T-helper 17 cell (primary cell): ENCODE results near the gene SPATA20. TPM values are rescaled to one million over a fixed set of nuclear protein-coding genes. Genes with fewer than 3 reads are reported as not detected.

Source experiments
- ATAC-seq: fragments of 150-1000 bp; cut with Tn5 transposase; 2 replicates; pipeline ENCODE4 v1.10.0; 2021; ENCODE audit warnings: mild to moderate bottlenecking, moderate library complexity
- DNase-seq, 3 donors: peaks; one replicate each; pipeline versions ENCODE4 v3.0.0 to v3.0.0-alpha.2; 2020 to 2021
- H3K9me3 ChIP-seq: one replicate; pipeline ENCODE4 v1.7.0; 2013; ENCODE audit warnings: low read length, mild to moderate bottlenecking; ENCODE audit not compliant: control insufficient read depth, poor library complexity, severe bottlenecking
- H3K27ac Mint-ChIP-seq: one replicate; pipeline ENCODE4 v1.8.0; 2022; ENCODE audit warnings: mild to moderate bottlenecking, moderate library complexity, mixed read lengths
- H3K27me3 Mint-ChIP-seq: one replicate; pipeline ENCODE4 v1.8.0; 2022; ENCODE audit warnings: mixed read lengths
- H3K36me3 Mint-ChIP-seq: one replicate; pipeline ENCODE4 v1.8.0; 2022; ENCODE audit warnings: low read depth, mixed read lengths
- H3K4me1 Mint-ChIP-seq: one replicate; pipeline ENCODE4 v1.8.0; 2022; ENCODE audit warnings: mild to moderate bottlenecking, mixed read lengths
- H3K4me3 Mint-ChIP-seq: one replicate; pipeline ENCODE4 v1.8.0; 2022; ENCODE audit warnings: mild to moderate bottlenecking, moderate library complexity, mixed read lengths
- total RNA-seq, 4 donors: library from RNA in 2 of 4; stranded (reverse) in 2 of 4; gene quantifications; one replicate each; pipeline ENCODE4 v1.2.3 and lab custom pipeline; 2022 to 2026

The SPATA20 gene
- total RNA-seq, 2 donors from 2014 or later, result 11.3 to 16.4 TPM

DNA sequence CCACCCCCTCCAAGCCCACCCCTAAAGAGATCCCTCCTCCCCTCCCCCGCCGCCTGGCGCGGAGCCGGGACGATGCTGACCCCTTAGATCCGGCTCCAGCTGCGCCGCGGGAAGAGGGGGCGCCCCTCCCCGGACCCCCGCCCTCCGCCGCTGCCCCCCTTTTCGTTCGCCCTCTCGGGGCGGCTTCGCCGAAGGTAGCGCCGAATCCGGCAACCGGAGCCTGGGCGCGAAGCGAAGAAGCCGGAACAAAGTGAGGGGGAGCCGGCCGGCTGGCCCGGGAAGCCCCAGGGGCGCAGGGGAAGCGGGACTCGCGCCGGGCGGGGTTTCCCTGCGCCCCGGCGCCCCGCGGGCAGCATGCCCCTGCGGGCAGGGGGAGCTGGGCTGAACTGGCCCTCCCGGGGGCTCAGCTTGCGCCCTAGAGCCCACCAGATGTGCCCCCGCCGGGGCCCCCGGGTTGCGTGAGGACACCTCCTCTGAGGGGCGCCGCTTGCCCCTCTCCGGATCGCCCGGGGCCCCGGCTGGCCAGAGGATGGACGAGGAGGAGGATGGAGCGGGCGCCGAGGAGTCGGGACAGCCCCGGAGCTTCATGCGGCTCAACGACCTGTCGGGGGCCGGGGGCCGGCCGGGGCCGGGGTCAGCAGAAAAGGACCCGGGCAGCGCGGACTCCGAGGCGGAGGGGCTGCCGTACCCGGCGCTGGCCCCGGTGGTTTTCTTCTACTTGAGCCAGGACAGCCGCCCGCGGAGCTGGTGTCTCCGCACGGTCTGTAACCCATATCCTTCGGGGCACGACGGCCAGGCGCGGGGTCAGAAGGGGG lies 14.2 kb downstream of the SPATA20 start:
- Mint-ChIP-seq H3K27me3 (peaks cover 46% of the 10 kb centered on the region), H3K27ac (no peak overlapping the region)
- peak; percentile 22 for ATAC-seq

DNA sequence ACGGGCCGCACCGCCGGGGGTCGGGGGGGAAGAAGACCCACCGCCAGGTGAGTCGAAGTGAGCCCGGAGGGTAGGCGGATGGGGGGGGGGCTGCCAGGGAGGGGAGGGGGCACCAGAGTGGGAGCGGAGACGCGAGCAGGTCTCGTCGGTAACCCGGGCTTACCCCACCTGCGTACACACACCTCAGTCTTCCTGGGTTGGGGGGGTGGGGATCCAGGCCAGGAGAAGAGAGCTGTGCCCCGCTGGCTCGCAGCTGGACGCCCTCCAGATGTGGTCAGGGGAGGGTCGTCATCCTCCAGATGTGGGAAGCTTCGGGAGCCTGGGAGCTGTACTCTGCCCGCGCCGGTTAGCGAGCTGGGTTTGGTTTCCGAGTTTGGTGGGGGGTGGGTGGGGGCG lies 14.8 kb downstream of the SPATA20 start:
- Mint-ChIP-seq H3K4me1 (peaks cover 28% of the 10 kb centered on the region), H3K27me3 (peaks cover 52% of the 10 kb centered on the region), H3K27ac (peak overlapping the region; percentile 70), H3K36me3 (no peaks in the 10 kb centered on the region), H3K4me3 (peak overlapping the region; percentile 78)
- H3K9me3 ChIP-seq, result no peaks in the 10 kb centered on the region
- DNase-seq (no peak), ATAC-seq (no peak)

More for the DNA sequence above, 14.2 kb downstream of the SPATA20 start:
- peak in 2 of 3 donors; percentile 30 to 32 for DNase-seq
- H3K9me3 ChIP-seq, result no peaks in the 10 kb centered on the region
- peak overlapping the region; percentile 78 for H3K4me3 Mint-ChIP-seq
- peaks cover 26% of the 10 kb centered on the region for H3K4me1 Mint-ChIP-seq
- H3K36me3 Mint-ChIP-seq, result no peaks in the 10 kb centered on the region

DNA sequence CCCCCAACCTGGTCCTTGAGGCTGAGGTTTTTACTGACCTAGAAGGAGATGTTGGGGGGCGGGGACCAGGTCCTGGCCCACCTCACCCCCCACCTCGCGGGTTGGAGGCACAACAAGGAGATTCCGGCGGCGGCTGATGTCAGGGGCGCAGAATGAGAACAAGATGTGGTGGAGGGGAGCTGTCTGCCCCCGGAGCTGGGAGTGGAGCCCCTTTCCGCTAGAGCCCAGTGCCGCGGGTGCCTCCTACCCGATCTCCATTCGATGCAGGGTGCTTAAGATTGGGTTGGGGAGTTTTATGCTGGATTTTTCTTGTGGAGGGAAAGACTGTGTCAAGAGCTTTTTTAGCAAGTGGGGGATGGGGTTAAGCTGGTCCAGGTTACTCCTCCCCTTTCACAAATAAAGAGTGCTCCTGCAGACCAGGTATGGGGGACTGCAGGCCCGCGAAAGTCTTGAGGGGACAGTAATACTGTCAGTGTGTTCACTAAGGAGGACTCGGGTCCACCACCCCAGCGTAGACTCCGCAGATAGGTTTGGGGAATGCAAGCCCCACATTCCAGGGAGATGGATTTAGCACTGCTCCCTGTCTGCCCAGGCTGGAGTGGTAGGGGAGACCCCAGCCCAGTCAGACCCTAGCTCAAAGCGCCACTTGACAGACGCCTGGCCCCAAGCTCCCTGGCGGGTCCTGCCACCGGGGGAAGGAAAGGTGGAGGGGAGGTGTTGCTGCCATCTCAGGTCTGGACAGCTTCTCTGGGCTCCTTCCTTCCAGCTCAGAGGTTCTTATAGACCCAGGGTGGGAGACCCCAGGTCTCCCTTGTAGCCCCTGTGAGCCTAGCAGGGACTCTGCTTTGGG lies 15.5 kb downstream of the SPATA20 start:
- H3K4me1 Mint-ChIP-seq, result peaks cover 28% of the 10 kb centered on the region
- peaks cover 54% of the 10 kb centered on the region for H3K27me3 Mint-ChIP-seq
- no peaks in the 10 kb centered on the region for H3K9me3 ChIP-seq
- no peaks in the 10 kb centered on the region for H3K36me3 Mint-ChIP-seq
- no peak for ATAC-seq
- DNase-seq, result peak in 1 of 3 donors; percentile 24
- H3K27ac Mint-ChIP-seq, result peak overlapping the region; percentile 70
- peak overlapping the region; percentile 78 for H3K4me3 Mint-ChIP-seq

DNA sequence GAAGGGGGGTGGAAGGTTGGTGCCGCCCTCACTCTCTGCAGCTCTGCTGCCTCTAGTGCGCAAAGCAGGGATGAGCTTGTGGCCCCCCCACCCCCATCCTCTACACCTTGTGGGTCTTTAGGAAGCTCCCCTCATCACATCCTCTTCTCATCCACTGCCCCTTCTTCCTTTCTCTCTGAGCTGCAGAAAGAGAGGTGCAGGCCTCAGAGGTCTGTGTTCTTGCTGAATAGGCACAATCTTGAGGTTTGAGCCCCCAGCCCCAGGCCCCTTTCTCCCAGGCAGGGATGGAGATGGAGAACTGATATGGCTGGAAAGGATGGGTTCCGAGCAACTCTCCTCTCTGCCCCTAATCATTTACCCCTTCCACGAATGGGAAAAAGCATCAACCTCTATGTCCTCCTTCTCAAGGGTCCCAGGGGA lies 16.1 kb downstream of the SPATA20 start:
- no peak for ATAC-seq
- Mint-ChIP-seq H3K27me3 (peaks cover 56% of the 10 kb centered on the region), H3K4me3 (no peak overlapping the region), H3K4me1 (peaks cover 28% of the 10 kb centered on the region), H3K27ac (no peak overlapping the region), H3K36me3 (no peaks in the 10 kb centered on the region)
- no peaks in the 10 kb centered on the region for H3K9me3 ChIP-seq
- no peak for DNase-seq

DNA sequence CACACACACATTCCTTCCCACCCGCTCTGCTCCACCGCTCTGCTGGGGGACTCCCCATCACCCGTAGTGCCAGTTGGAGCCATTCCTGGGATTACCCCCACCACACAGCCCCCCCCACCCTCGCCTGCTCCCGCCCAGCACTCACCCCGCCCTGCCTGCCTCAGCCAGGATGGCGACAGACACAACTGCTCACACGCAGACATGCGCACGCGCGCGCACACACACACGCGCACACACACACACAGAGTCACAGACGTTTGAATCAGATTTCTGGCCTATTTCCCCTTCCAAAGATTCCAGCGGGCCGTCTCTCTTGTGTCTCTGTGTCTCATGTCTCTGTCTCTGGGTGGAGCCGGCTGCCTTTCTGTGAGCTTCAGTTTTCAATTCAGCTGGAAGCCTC lies 17.9 kb downstream of the SPATA20 start:
- H3K36me3 Mint-ChIP-seq, result no peaks in the 10 kb centered on the region
- peaks cover 22% of the 10 kb centered on the region for H3K4me1 Mint-ChIP-seq
- ATAC-seq, result no peak
- H3K4me3 Mint-ChIP-seq, result peak overlapping the region; percentile 12
- H3K27ac Mint-ChIP-seq, result peak overlapping the region; percentile 83
- H3K9me3 ChIP-seq, result no peaks in the 10 kb centered on the region
- DNase-seq, result no peak
- peaks cover 44% of the 10 kb centered on the region for H3K27me3 Mint-ChIP-seq

DNA sequence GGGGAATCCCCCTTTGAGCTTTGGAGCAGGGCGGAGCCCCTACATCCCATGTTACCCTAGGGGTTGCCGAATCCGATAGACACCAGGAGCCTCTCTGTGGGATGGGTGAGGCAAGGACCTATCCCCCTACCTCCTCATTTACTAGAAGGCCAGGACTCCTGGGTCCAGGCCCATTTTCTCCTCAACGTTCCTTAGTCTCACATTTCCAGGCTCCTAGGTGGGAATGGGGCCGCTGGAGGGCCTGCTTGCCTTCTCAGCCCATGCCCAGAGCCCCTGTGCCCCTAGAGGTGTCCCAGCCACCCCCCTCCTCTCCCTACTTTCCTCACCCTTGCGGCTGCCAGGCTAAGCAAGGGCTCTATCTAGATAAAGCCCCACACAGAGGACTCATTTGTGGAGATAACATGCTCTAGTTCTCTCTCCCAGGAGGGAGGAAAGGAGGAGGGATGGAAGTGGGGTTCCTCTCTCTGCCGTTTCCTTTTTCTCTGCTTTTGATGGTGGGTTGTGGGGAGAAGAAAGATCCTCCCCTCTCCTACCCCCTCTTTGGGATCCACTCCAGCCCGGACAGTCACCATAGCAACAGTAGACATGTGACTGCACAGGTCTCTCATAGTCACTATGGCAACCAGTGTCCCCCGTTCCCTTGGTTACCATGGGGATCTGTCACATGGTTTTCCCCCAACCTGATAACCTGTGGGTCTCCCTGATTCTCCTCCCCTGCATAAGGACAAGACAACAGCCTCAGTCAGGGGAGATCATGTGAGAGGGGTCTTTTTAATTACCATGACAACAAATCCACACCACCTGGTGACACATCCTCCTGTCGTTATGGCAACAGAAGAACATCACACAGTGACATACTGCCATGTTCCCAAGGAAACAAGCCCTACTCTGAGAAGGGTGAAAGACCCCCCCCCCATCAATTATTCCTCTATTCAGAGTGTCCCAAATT lies 18.7 kb downstream of the SPATA20 start:
- Mint-ChIP-seq H3K36me3 (no peaks in the 10 kb centered on the region), H3K4me1 (peaks cover 18% of the 10 kb centered on the region), H3K4me3 (peak overlapping the region; percentile 12), H3K27ac (peak overlapping the region; percentile 83), H3K27me3 (peaks cover 44% of the 10 kb centered on the region)
- no peaks in the 10 kb centered on the region for H3K9me3 ChIP-seq
- peak; percentile 69 for ATAC-seq
- no peak for DNase-seq

DNA sequence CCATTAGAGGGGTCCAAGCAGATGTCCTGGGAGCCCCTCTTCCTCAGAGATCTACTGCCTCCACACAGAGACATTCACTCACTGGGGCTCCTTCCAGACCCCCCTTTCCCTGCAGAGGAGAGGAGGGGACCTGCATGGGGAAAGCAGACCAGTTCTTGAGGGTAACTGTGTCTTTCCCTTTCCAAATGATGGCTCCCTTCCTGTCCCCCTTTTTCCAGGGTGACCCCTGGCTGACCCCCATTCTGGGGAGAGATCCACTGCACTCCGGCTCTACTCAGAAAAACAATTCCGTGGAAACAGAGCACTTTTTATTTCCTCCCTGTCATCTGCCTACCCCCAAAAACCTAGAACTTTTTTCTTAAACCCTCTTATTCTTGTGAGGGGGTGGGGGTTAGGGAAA lies 19.9 kb downstream of the SPATA20 start:
- H3K27ac Mint-ChIP-seq, result peak overlapping the region; percentile 83
- ATAC-seq, result no peak

DNA sequence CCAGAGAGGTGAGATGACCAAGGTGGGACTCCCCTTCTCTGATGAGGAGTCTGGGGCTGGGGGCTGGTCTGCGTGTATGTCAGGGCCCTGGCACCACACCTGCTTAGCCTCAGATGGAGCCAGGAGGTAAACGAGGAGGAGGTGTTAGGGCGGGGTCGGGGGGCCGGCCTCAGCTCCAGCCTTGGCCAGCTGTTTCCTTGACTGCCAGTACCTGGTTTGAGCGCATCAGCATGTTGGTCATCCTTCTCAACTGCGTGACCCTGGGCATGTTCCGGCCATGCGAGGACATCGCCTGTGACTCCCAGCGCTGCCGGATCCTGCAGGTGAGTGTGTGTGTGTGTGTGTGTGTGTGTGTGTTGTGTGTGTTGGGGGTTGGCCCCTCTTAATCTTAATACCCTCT lies 21.7 kb downstream of the SPATA20 start:
- Mint-ChIP-seq H3K4me1 (peaks cover 18% of the 10 kb centered on the region), H3K36me3 (no peaks in the 10 kb centered on the region)

More for the DNA sequence above, 19.9 kb downstream of the SPATA20 start:
- no peak overlapping the region for H3K4me3 Mint-ChIP-seq
- peaks cover 56% of the 10 kb centered on the region for H3K27me3 Mint-ChIP-seq
- no peaks in the 10 kb centered on the region for H3K36me3 Mint-ChIP-seq
- DNase-seq, result no peak
- H3K9me3 ChIP-seq, result no peaks in the 10 kb centered on the region
- peaks cover 22% of the 10 kb centered on the region for H3K4me1 Mint-ChIP-seq

DNA sequence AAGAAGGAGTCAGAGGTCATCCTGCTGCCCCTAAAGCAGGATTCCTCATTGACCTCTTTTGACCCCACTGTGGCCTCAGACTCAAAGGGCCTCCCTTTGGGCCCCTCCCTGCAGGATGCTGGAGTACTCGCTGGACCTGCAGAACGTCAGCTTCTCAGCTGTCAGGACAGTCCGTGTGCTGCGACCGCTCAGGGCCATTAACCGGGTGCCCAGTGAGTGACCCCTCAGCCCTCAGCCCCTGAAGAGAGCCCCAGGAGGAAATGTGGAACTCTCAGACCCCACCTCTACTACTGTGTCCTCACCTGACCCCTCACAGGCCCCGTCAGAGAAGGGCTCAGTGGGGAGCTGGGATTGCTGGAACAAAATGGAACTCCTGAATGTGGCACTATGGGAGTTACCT lies 22.6 kb downstream of the SPATA20 start:
- no peaks in the 10 kb centered on the region for H3K9me3 ChIP-seq
- Mint-ChIP-seq H3K27me3 (peaks cover 69% of the 10 kb centered on the region), H3K27ac (no peak overlapping the region), H3K4me3 (no peak overlapping the region), H3K36me3 (no peaks in the 10 kb centered on the region), H3K4me1 (peaks cover 18% of the 10 kb centered on the region)
- ATAC-seq (no peak), DNase-seq (no peak)

More for the DNA sequence above, 21.7 kb downstream of the SPATA20 start:
- no peak for ATAC-seq
- no peak overlapping the region for H3K27ac Mint-ChIP-seq
- no peak for DNase-seq
- peaks cover 64% of the 10 kb centered on the region for H3K27me3 Mint-ChIP-seq
- H3K9me3 ChIP-seq, result no peaks in the 10 kb centered on the region
- H3K4me3 Mint-ChIP-seq, result no peak overlapping the region

DNA sequence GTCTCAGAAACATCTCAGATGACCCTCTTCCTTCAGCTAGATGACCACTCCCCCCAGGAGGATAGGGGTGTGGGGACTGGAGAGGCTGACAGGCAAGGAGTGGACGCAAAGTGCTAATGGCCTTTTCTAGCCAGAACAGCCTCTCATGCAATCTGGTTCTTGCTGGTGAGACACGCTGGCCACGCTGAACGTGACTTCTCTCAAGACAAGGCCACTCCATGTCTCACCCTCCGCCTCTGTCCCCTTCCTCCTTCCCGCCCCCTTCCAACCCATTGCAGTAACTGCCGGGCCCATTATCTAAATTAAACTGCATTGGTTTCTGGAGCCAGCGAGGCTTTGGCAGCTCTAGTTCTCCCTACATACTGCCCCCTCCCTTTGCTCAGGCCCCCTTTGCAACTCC lies 23.1 kb downstream of the SPATA20 start:
- H3K4me3 Mint-ChIP-seq, result no peak overlapping the region
- no peak overlapping the region for H3K27ac Mint-ChIP-seq
- H3K27me3 Mint-ChIP-seq, result peaks cover 69% of the 10 kb centered on the region
- DNase-seq (no peak), ATAC-seq (no peak)
- H3K4me1 Mint-ChIP-seq, result peaks cover 17% of the 10 kb centered on the region
- no peaks in the 10 kb centered on the region for H3K36me3 Mint-ChIP-seq
- no peaks in the 10 kb centered on the region for H3K9me3 ChIP-seq

DNA sequence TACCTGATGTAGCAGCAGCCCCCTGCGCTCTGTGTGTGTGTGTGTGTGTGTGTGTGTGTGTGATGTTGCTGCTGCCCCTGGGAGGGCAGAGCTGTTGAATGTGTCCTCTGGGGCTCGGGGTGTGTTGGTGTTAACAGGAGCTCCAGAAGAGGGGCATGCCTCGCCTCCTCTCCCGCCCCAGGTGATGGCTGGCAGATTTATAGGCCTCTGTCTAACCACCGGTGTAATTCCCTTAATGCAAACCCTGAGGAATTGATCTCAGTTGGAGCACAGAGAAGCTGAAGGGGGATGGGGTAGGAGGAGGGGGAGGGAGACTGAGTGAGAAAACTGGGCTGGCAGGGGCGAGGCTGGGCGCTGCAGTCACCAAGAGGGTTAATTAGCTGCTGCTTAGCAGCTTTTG lies 23.6 kb downstream of the SPATA20 start:
- Mint-ChIP-seq H3K4me3 (no peak overlapping the region), H3K27ac (no peak overlapping the region), H3K4me1 (peaks cover 13% of the 10 kb centered on the region), H3K27me3 (peaks cover 69% of the 10 kb centered on the region), H3K36me3 (no peaks in the 10 kb centered on the region)
- no peak for DNase-seq
- H3K9me3 ChIP-seq, result no peaks in the 10 kb centered on the region
- ATAC-seq, result no peak

DNA sequence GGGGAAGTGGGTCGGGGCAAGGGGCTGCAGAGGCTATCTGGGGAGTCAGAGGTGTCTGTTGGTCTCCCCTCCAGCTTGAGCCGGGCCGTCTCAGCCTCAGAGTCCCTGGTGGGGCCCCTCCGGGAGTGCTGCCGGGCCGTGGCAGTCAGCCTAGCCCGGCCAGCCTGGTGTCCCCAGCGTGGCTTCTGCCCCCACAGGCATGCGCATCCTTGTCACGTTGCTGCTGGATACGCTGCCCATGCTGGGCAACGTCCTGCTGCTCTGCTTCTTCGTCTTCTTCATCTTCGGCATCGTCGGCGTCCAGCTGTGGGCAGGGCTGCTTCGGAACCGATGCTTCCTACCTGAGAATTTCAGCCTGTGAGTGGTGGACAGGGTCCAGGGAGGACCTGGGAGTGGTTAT lies 24.7 kb downstream of the SPATA20 start:
- H3K36me3 Mint-ChIP-seq, result no peaks in the 10 kb centered on the region
- DNase-seq (no peak), ATAC-seq (no peak)
- H3K4me1 Mint-ChIP-seq, result peaks cover 5% of the 10 kb centered on the region
- no peak overlapping the region for H3K4me3 Mint-ChIP-seq
- H3K27ac Mint-ChIP-seq, result no peak overlapping the region
- no peaks in the 10 kb centered on the region for H3K9me3 ChIP-seq
- H3K27me3 Mint-ChIP-seq, result peaks cover 57% of the 10 kb centered on the region
